HG03571 (cell line): ENCODE data around the gene CC2D1A.

Source experiments
- ATAC-seq: cut with Tn5 transposase; IDR thresholded peaks from one replicate; pipeline ENCODE4 v1.9.1; 2021; ENCODE audit not compliant: unreplicated experiment

Gene CC2D1A

GRCh38 chr19:13905634-13906520 lies at the start of gene CC2D1A, which contains the start of gene BRME1:
Gene CC2D1A, plus strand, starts transcription at chr19:13906201. Its CDS starts 241 bp downstream, at chr19:13906442.
Gene BRME1, minus strand, starts transcription at chr19:13906117. Its CDS starts 1,225 bp downstream, at chr19:13904892.
- peak; percentile 83 for ATAC-seq

- no peak for ATAC-seq
Measured at GRCh38 chr19:13856497-13856896, 49.5 kb upstream of the CC2D1A start.

- no peak for ATAC-seq
Measured at GRCh38 chr19:13859361-13859880, 46.6 kb upstream of the CC2D1A start.

- no peak for ATAC-seq
Measured at GRCh38 chr19:13860679-13861391, 45.2 kb upstream of the CC2D1A start.

GRCh38 chr19:13861392-13861713 lies 44.6 kb upstream of the CC2D1A start:
- ATAC-seq, result peak; percentile 9

- ATAC-seq, result peak; percentile 68
Measured at GRCh38 chr19:13861714-13862531, 44.1 kb upstream of the CC2D1A start.

- no peak for ATAC-seq
Measured at GRCh38 chr19:13864046-13864666, 41.8 kb upstream of the CC2D1A start.

GRCh38 chr19:13864667-13865570 lies 41.1 kb upstream of the CC2D1A start:
- ATAC-seq, result no peak

GRCh38 chr19:13865571-13866462 lies 40.2 kb upstream of the CC2D1A start:
- ATAC-seq, result no peak

- ATAC-seq, result no peak
Measured at GRCh38 chr19:13866463-13867046, 39.4 kb upstream of the CC2D1A start.

GRCh38 chr19:13868663-13869062 lies 37.3 kb upstream of the CC2D1A start:
- no peak for ATAC-seq

GRCh38 chr19:13869281-13869680 lies 36.7 kb upstream of the CC2D1A start:
- ATAC-seq, result no peak

GRCh38 chr19:13870873-13871272 lies 35.1 kb upstream of the CC2D1A start:
- ATAC-seq, result no peak

- ATAC-seq, result no peak
Measured at GRCh38 chr19:13872339-13872694, 33.7 kb upstream of the CC2D1A start.

- no peak for ATAC-seq
Measured at GRCh38 chr19:13872695-13873389, 33.2 kb upstream of the CC2D1A start.

- ATAC-seq, result no peak
Measured at GRCh38 chr19:13873834-13874515, 32.0 kb upstream of the CC2D1A start.

GRCh38 chr19:13875824-13876223 lies 30.2 kb upstream of the CC2D1A start:
- no peak for ATAC-seq
